ENCODE measurements around the gene STK4.

The STK4 gene

DNA sequence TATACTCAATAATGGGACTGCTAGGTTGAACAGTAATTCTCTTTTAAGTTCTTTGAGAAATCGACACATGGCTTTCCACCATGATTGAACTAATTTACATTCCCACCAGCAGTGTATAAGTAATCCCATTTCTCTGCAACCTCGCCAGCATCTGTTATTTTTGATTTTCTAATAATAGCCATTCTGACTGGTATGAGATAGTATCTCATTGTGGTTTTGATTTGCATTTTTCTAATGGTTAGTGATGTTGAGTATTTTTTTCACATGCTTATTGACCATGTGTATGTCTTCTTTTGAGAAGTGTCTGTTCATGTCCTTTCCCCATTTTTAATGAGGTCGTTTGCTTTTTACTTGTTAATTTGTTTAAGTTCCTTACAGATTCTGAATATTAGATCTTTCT lies 66.5 kb downstream of the STK4 start:
- no peak for DNase-seq

DNA sequence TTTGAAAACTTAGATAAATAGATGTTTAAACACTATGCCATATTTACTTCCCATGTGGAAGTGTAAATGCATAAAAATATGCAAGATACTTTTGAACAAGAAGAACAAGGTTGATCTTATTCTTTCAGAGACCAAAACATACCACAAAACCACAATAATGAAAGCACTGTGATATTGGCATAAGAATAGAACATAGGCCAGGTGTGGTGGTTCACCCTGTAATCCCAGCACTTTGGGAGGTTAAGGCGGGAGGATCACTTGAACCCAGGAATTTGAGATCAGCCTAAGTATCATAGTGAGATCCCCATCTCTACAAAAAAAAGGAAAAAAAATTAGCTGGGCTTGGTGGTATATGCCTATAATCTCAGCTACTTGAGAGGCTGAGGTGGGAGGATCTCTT lies 68.1 kb downstream of the STK4 start:
- no peak for DNase-seq

DNA sequence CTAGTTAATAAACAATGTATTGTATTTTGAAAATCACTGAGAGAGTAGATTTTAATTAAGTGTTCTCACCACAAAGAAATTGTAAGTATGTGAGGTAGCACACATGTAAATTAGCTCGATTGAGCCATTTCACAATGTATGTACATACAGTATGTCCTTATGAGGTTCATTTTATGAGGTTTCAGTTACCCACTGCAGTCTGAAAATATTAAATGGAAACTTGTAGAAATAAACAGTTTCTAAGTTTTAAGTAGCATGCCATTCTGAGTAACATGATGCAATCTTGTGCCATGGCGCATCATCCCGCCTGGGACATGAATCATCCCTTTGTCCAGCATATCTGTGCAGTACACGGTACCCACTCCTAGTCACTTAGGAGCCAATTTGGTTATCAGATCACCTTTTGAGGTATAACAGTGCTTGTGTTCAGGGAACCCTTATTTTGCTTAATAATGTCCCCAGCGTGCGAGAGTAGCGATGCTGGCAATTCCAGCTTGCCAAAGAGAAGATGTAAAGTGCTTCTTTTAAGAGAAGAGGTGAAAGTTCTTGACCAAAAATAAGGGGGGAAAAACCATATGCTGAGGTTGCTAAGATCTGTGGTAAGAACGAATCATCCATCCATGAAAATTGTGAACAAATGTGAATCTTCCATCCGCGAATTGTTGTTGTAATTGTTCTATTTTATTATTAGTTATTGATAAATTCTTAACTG lies 69.9 kb downstream of the STK4 start:
- DNase-seq: no peak

DNA sequence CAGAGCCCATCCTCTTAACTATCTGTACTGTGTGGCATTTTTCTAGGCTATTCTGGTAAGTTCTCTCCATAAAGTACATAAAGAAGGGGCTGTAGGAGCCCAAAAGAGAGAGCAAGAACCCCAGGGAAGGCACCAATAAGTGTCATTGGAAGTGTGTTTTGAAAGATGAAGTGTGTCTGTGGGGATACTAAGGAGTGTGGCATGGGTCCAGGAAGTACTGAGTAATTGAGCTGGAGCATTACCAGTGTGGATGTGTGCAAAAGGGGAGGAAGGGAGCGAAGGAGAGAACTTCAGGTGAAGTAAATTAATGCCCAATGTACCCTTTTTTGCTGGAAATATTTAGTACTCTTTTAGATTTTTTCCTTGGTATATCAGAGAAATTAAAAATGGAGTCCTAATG lies 70.7 kb downstream of the STK4 start:
- no peak for DNase-seq

DNA sequence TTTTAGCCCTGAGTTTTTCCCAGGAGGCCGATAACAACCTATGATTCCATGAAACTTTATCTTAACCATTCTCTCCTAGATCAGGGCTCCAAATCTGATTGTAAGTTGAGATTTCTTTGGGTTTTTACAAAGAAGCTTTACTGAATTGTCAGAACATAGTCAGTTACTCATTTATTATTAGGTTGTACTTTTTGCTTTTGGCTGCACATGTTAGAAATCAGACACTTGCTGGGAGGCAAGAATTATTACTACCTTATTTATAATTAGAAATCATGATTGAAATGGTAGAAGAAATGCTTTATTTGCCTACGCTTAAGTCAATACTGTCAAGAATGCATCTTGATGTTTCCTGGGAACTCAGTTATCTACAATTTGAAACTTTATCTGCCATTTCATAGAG lies 71.3 kb downstream of the STK4 start:
- DNase-seq: no peak

DNA sequence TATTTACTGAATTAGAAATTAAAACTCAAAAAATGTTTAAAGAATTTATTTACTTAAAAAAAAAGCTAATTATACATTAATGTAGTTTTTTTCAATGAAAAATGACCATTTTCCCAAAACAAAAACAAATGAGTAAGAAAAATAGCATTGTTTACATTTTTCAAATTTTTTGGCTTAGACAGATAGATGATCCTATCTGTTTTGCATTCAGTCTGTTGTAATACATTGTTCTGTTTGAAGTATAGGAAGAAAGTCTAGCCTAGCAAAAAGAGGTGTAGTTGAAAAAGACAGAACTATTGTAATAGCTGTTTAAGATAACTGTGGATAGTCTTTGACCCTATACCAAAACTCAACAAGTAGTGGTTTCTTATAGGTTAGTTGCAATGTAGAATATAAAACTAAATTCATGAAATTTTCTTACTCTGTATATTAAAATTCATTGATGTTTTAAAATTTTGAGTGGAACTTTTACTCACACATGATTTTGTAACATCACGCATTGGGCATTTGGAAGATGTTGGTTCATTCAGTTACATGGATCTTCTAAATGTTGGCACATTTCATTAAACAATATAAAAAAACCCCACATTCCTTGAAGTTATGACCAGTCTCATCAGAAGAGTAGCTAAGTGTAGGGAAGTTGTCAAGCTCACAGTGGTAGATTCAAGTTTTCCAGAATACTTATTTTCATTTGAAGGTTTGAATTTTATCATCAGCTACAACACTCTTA lies 72.6 kb downstream of the STK4 start:
- no peak for DNase-seq

DNA sequence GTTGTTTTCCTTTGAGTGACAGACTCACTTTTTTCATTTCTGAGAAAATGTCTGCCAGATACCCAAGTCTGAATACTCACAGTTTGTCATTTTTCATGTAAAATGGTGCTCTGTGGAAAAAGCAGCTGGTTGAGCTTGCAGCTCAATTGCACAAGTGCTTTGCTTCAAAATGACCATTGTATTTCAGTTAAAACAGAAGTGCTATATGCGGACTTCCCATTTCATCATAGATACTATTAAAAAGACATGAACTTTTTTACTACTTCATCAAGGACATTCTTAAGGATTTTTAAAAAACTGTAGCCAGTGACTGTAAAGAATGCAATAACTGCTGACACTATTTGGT lies 73.1 kb downstream of the STK4 start:
- DNase-seq: no peak

DNA sequence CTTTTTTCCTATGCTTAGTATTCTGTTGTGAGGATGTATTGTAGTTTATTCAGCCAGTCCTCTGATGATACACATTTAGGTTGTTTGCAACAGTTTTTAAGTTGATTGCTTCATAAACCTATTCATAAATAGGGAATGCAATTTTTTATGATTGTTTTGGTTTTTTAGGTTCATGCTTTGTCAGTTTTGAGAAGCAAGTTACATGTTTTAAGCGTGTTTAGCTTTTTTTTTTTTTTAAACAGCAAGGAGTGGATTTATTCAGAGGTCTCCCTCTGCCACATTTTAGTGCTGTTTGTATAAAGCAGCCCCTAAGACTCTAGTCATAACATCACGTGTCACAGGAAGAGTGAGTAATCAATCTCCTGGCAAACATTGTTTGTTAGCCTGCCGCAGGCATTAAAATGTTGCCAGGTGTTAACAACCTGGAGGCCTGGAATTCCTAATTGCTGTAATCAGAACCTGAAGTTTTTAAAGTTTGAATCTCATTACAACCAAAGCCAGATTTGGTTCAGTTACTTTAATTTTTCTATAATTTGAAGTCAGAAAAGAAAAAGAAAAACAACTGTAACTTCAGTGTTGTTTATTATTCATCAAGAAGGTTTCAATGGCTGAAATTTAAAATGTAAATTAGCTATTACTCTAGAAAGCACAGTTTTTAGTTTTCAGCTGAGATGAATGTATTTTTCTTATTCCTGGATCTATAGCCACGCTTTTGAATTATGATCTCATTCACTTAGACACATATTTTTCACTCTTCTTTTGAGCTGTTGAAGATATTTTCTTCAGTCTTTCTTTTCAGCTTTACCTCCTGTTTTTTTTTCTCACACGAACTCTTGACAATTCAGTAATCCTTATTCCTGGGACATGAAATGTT lies 75.4 kb downstream of the STK4 start:
- no peak for DNase-seq

DNA sequence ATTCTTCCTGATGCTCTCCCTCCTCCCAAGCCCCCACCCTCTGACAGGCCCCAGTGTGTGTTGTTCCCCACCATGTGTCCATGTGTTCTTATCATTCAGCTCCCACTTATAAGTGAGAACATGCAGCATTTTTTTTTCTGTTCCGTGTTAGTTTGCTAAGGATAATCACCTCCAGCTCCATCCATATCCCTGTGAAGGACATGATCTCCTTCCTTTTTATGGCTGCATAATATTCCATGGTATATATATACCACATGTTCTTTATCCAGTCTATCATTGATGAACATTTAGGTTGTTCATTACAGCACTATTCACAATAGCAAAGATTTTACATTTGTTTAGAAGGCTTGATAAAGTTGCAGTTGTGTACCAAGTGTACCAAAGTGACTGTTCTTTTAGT lies 76.7 kb downstream of the STK4 start:
- no peak for DNase-seq

DNA sequence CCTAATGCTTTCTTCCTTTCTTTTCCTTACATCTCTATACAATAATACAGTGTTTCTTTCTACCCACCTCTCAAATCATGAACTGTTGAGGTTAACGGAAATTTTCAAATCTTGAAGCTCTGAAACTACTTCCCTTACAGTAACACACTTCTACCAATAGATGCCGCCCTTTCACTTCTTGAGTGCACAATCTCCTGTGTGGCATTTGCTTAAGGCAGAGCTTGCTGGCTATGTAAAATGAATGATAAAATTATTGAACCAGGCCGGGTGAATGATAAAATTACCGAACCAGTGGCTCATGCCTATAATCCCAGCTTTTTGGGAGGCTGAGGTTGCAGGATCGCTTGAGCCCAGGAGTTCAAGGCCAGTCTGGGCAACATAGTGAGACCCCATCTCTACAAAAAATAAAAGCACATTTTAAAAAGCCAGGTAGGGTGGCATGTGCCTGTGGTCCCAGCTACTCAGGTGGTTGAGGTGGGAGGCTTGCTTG lies 77.8 kb downstream of the STK4 start:
- no peak for DNase-seq

DNA sequence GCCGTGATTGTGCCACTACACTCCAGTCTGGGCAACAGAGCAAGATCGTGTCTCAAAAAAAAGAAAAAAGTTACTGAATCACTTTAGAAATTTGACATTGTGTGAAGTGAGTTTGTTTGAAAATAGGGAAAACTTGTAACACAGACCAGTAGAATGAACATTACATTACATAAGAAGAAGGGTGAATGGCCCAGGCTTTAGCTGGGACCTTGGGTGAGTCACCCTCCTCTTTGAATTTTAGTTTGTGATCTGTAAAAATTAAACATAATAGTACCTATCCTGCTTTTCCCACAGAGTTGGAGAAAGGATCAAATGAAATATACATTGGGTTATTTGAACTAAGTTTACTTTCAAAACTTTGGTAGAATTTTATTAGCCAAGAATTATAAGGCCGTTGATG lies 78.3 kb downstream of the STK4 start:
- no peak for DNase-seq

DNA sequence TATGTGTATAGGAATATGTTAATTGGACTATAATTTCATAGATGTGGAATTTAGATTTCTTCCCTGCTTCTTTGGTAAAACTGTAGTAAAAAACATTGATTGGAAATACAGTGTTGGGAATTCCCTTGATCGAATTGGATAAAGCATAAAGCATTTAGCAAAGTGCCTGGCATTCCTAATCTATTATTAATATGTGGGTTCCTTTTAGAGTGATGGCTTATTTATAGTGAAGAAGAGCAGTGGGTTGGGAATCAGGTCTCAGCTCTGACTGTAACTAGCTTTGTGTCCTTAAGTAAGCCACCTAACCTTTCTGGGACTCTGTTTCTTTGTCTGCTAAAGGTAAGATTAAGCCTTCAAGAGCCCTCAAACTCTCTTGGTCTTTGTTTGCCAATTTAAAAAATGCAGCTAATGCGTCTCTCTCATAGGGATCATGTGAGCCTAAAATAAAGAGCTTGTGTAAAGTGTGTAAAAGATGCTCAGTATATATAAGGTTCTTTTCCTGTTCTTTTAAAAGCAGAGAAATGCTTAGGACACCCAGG lies 81.3 kb downstream of the STK4 start:
- DNase-seq: no peak

DNA sequence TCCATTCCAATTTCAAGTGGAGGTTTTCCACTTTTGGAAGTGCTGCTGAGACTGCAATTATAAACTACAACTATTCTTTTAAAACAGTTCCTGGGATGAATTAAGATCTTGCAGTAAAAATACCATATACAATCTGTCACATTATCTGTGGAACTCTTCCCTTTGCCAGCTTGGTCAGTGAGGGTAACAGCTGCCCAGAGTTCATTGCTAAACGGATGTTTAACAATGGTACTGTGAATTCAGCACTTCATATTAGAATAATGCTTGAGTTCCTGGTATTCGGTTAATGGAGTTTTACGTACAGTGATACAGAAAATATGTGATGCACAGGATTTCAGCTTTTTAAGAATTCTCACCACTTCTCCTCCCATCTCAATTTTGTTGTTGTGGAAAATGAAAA lies 83.1 kb downstream of the STK4 start:
- DNase-seq: no peak

DNA sequence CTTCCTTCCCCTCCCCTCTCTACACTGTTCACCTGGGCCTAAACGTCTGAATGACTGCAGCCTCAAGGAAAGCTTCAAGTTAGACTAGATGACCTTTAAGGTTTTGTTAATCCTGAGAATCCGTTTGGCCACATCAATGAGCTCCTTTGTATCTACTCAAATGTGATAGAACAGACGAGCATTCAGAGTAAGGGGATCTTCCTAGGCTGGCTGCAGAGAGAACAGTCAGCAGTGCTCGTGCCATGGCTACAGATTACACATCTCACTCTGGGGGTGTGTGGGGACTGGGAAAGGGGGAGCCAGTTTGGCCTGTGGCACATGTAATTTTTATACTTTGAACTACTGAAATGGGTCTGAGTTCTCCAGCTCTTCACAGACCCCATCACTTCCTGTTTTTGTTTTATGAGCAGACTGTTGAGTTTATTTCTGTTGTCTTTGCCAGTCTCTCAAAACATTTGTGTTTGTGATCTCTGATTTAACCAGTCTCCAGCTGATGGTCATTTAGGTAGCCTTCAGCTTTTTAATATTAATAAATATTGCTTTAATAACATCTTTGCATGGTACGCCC lies 83.7 kb downstream of the STK4 start:
- no peak for DNase-seq

DNA sequence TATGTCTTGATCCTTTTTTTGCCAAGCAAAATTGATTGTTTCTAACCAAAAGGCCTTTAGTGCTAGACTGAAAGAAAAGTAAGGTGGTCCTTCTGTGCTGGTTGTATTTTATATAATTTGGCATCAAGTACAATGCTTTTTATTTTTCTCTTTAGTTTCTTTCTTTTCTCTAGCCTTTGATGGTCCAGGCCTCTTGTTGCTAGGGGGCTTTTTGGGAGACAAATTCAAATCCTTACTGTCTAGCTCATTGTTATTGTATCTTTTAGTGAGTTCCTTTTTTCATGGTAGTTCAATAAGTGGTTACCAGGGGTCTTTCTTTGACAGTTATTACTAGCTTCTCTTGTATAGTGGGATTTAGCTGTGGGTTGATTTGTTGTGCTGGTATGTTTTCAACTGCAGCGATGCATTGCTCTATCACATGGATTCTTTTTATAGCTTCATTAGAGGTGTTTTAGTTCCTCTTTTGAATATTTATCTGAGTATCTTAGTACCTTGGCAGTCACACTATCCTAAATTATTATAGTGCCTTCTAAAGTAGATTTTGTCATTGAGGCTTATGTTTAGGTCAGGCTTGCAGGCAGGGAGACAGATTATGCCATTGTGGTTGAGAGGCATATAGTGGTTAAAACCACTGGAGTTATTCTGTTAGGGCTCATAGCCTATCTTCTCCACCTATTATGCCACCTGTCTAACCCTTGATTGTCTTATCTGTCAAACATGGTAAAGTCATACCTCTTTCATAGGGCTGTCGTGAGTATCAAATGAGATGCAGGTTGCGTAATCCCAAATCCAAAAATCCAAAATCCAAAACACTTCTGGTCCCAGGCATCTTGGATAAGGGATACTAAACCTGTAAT lies 85.1 kb downstream of the STK4 start:
- no peak for DNase-seq

DNA sequence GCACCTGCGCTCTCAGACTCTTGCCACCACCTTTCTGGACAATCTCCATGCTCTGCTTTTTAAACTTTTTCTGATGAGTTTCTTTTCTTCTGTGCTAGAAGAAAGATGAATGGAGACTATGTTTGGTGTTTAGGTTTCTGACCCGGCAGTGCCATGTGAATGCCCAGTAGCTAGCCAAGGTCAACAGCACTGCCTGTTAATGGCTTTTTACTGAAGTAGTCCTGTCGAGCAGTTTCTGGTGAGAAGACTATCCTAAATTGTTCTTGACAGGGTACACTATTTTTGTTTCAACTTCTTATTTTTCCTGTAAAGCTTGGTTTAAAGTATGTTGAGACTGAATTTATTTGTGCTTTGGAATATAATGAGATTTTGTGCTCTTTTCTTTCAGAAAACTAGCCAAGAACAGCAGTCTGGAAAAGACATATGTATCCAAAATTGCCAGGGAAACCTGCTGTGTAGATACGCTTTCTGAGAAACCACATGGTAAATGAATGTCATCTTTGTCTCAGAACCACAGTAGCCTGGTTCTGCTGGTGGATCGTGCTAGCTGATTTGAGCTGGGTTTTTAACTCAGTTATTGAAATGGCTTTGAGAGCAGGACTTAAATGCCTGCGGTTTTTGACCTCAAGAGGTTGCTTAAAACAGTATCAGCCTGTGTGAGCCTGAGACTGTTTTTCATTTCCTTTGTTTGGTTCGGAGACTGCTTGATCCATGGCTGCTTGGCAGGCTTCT lies 86.6 kb downstream of the STK4 start:
- no peak for DNase-seq

DNA sequence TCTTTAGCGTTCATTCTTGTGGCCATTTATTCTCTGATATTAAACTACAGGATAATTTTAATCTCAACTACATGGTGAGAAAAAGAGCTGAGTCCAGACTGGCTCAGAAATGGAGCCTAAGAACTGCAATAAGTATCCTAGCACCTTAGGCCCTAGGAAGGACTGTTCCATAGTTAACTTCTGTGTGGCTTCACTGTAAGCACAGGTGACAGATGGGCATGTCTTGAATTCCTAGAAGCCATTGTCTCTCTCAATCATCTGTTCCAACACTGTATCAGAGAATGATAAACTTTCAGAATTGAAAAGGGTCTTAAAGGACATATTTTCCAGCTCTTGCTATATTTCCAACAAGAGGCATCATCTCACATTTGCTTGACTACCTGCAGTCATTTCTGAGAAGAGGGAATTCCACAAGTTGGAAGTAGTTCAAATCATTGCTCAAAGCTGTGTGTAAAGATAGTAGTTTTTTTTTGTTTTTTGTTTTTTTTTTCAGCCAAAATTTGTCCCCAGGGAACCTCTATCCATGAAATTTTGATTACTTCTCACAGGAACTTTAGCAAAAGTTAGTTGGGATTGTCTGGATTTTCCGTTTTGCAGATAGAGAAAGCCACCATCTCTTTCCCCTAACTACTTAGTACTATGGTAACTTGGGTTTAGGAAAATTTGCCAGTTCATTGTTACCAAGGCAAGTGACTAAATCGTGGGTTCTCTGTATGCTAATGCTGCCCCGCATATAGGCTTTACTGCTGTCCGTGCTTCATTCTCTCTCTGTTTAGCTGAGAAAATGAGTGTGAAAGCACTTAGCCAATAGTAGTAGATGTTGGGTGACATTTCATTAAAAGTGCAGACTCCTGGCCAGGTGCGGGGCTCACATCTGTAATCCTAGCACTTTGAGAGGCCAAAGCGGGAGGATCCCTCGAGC lies 87.4 kb downstream of the STK4 start:
- no peak for DNase-seq

DNA sequence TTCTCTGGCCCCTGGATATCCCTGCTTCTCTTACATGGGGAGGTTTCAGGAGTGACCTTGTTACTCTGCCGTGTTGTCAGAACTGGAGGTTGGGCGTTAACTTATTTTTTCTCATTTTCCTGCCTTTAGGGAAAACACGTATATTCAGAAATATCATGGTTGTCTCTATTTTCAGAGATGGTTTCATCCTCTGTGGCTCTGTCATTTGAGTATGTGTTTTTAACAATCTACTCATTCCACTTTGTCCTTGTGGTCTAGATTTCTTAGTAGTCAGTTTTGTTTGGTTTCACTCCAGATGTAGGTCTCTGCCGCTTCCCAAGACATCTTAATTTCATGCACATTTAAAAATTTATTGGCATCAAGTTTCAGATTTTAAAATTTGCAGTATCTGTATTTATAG lies 88.7 kb downstream of the STK4 start:
- no peak for DNase-seq

DNA sequence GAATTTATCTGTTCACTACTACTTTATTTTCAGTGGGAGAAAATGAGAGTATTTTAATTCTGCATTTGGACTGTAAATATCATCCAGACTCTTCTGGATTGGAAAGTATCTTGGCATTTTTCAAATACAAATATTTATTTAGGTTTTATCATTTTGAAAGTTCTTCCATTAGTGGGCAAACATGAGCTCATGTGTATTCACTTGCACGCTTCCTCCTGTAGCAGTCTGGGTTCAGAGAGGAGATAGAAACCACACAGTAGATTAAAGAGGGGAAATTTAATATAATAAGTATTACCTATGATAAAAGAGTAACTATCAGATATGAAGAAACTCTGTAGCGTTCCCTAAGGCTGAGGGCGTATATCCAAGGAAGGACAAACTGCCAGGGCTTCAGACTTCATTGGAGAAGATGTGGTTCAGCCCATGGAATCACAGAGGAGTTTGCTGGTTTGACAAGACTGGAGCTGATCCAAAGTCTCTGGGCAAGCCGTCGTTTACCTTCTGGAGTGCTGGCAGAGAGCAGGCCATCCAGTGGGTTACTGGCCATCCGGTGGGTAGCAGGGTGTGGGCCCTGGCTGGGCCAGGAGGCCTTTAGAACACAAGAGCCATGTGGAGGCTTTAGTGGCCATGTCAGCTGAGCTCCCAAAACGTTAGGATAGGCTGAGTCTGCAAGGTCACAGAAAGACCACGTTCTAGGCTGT lies 90.3 kb downstream of the STK4 start:
- DNase-seq: no peak
